Activated CD8-positive, alpha-beta memory T cell treated with anti-CD3 and anti-CD28 coated beads for 48 hours (primary cell): ENCODE measurements around the gene SRCIN1.
A peak's percentile ranks its signal among the peaks of the same experiment; 100 is the strongest.

Experiments
- DNase-seq, 3 experiments: peaks; one replicate each; pipeline ENCODE4 v3.0.0-alpha.2; 2020; ENCODE audit warnings: low read depth in 2 of 3, low spot score in 2 of 3

SRCIN1 gene

DNA sequence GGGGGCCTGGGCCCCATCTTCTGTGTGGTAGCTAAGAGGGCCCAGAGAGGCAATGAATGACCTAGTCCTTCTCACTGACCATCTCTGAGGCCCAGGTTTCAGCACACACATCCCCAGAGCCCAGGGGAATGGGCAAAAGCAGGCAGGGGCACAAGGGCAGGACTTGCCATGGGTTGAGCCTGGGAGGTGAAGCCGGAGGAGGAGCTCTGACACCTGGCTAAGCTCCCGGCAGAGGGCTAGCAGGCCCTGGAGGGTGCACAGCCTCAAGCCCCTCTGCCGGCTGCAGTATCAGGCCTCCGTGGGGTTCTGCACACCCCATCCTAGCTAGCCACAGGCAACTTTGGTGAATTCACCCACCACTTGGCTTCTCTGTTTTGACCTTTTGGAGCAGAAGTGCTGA is 5.3 kb downstream of the SRCIN1 start:
- DNase-seq = no peak

DNA sequence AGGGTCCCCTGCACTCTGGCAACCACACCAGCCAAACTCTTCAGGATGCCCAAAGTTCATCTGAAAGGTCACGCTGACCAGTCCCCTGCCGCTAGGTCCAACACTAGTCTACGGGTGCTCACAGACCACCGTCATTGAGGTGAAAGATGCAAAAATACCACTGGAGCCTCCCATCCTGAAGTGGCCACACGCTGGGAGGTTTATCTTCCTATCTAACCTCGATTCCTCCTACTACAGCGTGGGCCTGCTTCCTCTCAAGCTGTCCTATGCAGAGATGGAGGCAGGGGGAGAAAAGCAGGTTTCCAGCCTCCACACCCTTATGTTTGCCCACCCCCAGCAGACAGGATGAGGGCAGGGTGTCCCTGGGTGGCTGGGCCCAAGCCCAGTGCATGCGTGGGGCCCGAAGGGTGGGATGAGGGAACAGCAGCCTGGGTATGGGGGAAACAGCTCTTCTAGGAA is 6.3 kb downstream of the SRCIN1 start:
- DNase-seq = no peak

DNA sequence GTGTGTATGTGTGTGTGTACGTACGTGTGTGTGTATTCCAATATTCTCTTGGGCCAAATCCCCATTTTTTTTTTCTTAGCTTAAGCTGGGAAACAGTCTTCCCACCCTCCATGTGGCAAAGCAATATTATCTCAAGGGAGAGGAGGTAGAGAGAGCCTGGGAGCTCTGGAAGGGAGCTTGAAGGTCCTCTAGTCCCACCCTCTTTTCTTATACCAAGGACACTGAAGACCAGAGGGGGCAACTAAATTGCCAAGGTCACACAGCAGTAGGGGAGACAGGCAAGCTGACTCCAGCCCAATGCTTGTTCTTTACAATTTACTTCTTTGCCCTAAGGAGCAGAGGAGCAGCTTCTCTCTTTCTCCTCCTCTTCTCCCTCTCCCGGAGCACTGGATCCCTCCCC is 6.8 kb downstream of the SRCIN1 start:
- no peak for DNase-seq

DNA sequence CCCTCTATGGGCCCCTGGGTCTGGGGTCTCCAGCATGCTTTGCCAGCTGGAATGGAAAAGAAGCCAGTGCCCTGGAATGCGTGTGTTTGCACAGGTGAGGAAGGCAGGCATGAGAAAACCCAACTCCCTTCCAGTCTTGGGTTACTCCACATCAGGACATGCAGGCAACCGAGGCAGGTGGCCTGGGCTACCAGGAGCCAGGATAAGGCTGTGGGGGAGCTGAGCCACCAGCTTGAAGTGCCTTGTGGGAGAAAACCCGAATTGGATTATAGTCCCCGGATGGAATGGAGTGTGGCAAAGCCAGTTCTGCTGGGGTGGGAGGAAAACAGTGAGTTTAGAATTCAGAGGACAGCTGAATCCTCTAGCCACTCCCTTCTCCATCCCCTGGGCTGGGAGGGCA is 7.2 kb downstream of the SRCIN1 start:
- no peak for DNase-seq

- no peak for DNase-seq
Measured at GRCh38 chr17:38597375-38597774, 8.4 kb downstream of the SRCIN1 start.

DNA sequence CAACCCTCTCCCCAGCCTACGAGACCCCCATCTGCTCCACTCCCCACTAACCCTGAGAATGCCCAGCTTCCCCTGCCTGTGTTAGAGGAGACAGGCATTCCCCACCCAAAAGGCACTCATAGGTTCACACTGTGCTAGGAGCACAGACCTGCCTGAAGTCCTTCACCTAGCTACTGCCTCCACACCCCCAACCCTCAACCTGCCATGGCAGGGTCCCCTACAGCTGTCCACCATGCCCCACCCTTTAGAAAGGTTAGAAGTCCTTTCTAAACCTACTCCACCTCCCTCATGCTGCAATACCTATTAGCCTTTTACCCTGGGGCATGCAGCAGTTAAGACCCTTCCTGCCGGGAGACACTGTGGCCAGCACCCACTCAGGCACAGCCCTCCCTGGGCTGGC is 9.1 kb downstream of the SRCIN1 start:
- no peak for DNase-seq

DNA sequence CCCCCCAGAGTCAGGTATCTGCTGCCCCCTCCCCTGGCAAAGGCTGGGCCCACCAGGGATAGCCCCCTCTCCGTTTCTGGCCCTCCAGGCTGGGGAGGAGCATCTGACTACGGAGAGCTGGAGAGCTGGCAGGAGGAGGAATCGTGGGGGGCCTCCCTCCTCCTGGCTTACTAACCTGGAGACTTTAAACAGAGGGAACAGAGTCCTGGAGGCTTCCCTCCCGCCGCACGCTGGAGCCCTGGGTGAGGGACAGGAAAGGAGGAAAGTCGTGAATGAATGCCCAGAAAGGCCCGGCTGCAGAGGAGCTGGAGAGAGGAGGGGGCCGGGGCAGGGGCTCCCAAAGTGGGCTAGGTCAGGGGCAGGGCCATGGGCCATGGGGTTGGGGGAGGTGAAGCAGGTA is 9.9 kb downstream of the SRCIN1 start:
- DNase-seq = no peak

GRCh38 chr17:38594152-38594551 is 11.6 kb downstream of the SRCIN1 start:
- DNase-seq = no peak

DNA sequence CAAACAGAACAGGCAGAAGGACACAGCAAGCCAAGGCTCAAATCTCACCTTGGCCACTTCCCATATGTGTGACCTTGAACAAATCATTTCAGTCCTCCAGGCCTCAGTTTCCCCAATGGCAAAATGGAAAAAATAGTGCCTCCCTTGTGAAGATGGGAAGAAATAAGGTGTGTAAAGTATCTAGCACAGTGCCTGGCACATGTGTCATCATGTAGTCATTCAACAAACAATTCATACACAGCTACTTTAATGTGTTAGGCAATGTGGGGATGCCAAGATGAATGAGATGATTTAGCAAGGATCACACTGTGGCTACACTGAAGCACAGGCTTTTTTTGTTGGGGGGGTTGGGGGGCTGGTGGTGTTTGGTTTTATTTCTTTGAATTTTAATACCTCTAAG is 13.3 kb downstream of the SRCIN1 start:
- DNase-seq = no peak

DNA sequence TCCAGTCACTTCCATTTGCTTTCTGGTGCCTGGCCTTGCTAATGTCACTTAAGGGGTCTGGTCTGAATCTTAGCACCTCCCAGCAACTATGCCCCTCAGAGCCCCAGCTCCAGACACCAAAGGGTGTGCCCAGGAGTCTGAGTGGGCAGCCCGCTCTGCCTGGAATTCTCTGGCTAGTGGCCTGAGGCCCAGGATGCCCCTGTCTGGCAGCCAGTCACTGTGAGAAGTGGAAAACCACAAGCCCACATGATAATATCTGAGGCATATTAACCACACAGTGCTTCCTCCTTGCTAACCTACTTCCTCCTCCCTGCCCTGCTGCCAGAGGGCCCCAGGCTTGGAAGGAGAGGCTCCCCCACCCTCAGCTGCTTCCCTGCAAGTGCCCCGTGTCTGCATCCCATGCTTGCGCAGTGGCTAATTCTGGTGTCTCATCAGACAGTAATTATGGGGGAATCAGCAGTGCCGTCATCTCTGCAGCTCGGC is 14.0 kb downstream of the SRCIN1 start:
- DNase-seq = no peak

DNA sequence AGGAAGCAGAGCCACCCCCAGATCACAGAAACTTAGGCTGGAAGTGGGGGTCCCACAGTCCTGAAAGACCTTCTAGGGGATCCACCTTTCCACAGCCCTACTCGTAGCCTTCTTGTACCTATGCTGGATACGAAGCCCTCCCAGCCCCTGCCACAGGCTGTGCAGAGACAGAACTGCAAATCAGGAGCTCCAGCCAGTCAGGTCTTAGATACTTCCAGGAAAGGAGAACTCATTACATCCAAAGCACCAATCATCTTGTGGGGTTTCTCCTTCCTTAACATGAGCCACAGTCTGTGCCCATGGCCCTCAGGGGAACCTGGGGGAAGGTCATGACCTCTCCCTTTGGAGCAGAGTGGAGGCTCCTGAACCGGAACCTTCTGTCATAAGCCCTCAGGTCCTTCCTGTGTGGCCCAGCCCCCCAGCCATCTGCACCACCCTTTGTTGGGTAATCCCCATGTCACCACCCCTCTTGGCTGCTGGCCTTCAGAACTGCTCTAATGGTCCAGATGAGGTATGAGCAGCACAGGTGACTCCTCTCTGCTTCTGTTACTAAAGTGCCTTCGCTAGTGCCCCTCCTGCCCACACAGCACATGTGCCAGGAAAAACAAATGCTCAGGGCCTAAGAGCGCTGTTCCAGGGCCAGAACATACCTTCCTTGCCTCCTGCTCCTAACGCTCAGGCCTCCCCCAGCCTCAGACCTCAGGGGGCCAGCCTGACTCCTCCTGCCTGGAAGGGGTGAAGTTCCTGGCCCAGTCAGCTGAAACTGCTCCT is 14.6 kb downstream of the SRCIN1 start:
- no peak for DNase-seq

- no peak for DNase-seq
Measured at GRCh38 chr17:38589462-38590114, 16.2 kb downstream of the SRCIN1 start.

- no peak for DNase-seq
Measured at GRCh38 chr17:38588788-38589174, 17.0 kb downstream of the SRCIN1 start.

GRCh38 chr17:38587947-38588787 is 17.6 kb downstream of the SRCIN1 start:
- no peak for DNase-seq

- no peak for DNase-seq
Measured at GRCh38 chr17:38587203-38587602, 18.5 kb downstream of the SRCIN1 start.

DNA sequence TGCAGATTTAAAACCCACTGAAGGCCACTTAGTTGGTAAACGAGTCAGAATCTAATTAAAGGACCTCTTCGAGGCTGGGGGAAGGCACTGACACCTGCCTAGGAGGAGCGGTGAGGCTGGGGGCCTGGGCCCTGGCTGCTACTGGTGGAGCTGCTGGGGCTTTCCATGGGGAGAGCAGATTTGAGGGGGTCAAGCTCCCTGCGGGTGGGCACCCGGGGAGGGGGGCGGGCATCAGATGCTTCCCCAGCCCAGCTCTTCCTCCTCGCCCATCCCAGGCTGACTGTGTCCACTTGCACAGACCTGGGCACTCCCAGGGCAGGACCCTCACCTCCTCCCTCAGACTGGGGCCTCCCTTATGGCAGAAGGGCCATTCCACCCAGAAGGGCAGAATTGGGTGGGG is 19.0 kb downstream of the SRCIN1 start:
- no peak for DNase-seq

GRCh38 chr17:38585918-38586529 is 19.7 kb downstream of the SRCIN1 start:
- DNase-seq = no peak

- DNase-seq = no peak
Measured at GRCh38 chr17:38585056-38585917, 20.5 kb downstream of the SRCIN1 start.

DNA sequence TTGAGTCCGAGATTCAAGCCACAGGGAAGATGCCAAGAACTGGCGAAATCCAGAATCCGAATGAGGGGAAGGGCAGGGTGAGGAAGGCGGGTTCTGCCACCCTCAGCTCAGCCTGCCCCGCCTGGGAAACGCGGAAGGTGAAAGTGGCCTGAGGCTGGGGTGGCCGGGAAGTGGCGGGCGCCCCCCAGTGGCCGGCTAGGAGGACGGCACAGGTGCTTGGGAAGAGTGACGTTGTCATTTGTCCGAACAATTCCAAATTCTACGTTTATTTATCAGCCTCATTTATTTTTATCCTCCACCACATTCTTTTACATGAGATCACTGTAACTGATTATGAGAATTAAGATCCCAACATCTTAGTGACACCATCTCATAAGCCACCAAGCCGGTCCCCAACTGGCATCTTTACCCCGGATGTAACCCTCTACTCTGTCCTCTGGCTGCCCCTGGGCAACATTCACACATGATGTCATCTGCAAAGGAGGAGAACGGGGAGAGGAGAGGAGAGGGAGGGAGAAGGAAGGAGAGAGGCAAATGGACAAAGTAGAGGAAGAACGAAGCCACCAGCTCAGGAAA is 21.3 kb downstream of the SRCIN1 start:
- DNase-seq = peak in 1 of 3 experiments; percentile 51

- DNase-seq = no peak
Measured at GRCh38 chr17:38583828-38584349, 21.9 kb downstream of the SRCIN1 start.
